ENCODE measurements around the gene UQCC5.
"Not testable (repeated sequence)": the region's sequence is repeated elsewhere in the genome, so short reads cannot be mapped to it uniquely, and the experiment has no call there.

The UQCC5 gene

GRCh38 chr3:52523386-52524257 lies 12.8 kb upstream of the UQCC5 start:
- no peak for DNase-seq (ENCODE audit: low spot score)

DNA sequence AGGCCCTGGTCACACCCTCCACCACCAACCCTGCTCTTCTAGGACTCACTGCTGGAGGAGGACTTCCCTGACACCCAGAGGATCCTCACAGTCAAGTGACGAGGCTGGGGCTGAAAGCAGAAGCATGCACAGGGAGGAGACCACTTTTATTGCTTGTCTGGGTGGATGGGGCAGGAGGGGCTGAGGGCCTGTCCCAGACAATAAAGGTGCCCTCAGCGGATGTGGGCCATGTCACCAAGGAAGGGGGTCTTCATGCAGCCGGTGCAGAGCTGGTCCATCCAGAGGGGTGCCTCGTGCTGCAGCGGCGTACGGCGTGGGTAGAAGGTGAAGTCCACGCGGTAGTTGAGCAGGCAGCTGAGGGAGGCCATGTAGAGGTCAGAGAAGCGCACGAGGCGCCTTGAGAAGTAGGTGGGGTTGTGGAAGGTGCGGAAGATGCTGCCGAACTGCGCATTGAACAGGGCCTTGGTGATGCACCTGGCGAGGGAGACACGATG lies 12.1 kb upstream of the UQCC5 start:
- DNase-seq (ENCODE audit: low spot score): no peak

- DNase-seq (ENCODE audit: low spot score): no peak
Measured at GRCh38 chr3:52524752-52525679, 11.4 kb upstream of the UQCC5 start.

DNA sequence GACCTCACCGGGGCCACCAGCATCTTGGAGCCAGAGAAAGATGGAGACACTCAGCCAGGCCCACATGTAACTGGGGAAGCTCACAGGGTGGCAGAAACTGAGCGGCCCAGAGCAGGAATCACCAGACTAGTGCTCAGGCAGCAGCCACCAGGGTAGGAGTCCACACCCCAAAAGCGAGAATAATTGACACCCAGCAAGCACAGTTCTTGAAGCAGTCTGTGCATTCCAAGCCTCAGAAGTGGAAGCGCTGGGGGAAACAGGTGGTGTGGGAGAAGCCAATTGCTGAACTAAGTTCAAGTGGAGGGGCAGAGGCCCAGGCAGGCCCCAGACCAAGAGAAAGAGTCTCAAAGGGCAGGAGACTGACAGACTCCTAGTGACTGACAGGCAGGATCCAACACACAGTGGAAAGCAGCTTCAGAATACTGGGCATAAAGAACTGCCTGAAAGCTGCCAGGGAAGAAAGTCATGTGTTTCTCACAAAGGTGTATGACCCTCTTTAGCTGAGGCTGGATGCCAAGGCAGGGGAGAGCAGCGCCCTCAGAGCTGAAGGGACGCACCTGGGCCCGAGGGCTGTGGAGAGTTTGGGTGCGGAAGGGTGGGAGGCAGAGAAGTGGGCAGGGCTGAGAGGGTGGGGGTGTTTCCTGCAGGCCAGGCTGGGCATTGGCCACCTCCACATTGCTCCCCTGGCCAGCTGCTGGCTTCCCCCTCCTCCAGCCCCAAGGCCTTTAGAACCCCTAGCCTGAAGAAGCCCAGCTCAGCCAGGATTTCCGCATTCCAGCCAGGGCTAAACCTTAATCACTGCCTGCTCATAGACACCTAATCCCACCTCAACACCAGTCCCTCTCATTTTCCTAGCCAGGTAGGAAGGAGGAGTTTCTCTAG lies 10.5 kb upstream of the UQCC5 start:
- no peak for DNase-seq (ENCODE audit: low spot score)

DNA sequence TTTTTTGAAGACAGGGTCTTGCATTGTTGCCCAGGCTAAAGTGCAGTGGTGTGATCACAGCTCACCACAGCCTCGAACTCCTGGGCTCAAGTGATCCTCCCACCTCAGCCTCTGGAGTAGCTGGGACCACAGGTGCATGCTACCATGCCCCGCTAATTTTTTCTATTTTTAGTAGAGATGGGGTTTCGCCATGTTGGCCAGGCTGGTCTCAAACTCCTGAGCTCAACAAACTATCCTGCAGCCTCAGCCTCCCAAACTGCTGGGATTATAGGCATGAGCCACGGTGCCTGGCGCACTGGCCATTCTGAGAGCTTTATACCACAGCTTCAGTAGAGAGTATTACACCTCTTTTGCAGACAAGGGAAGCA lies 9.8 kb upstream of the UQCC5 start:
- not testable (repeated sequence) for DNase-seq (ENCODE audit: low spot score)

DNA sequence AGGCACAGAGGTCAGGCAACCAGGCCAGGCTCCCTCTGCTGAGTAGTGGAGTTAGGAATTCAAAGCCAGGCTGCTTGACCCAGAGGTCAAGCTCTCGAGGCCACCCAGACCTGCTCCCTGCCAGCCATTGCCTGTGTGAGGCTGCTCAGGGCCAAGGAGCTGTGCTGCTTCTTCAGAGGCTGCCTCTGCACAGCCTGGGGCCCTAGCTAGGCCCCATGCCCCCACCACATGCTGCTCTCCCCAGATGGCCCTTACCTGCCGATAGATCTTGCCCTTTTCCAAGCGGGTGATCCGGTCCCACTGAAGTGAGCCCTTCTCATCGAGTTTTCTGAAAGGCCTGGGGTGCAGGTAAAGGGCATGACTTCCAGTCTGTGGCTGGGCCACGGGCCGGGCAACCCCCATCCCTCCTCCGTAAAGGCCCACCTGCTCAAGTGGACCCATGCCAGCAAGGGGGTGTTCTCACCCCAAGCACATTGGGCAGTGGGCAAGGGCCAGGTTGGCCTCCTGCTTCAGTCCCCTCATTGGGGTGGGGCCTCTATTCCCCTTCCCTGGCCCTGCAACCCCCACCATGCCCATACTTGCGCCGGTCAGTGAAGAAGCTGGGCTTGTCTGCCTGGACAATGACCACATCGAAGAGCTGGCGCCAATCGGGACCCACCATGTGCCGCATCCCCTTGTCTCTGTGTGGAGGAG lies 9.2 kb upstream of the UQCC5 start:
- DNase-seq (ENCODE audit: low spot score): no peak

DNA sequence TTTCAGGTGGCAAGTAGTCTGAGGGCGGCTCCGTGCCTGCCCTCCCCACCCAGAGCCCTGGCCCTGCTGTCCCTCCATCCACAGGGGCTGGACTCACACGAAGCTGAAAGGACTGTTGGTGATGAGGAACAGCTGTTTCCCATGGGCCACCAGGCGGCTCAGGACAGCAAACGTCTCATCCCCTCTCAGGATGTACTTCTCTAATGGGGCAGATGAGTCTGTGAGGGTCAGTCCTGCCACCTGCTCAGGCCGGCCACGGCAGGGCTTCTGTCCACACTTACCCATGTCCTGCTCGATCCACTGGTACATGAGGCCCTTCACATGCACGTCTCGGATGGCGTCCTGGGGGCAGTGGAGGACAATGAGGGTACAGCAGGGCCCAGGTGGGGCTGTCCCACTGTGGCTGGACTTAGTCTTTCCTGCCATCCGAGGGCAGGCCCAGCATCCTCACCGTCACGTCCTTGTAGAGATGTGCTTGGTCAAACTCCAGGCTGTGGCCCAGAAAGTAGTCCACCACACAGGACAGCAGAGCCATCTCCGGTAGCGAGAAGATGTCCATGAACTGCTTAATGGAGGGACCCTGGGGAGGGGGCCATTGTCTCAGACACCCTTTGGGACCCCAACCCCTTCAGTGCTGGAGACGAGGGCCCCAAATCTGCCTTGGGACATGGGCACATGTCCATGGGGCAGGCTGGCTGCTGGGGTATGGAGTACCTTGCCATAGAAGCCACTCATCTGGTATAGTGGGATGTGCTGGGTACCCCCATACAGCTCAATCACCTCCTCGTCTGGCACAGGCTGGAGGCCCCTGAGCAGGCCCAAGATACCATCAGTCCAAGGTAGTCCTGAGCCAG lies 8.4 kb upstream of the UQCC5 start:
- DNase-seq (ENCODE audit: low spot score): no peak

DNA sequence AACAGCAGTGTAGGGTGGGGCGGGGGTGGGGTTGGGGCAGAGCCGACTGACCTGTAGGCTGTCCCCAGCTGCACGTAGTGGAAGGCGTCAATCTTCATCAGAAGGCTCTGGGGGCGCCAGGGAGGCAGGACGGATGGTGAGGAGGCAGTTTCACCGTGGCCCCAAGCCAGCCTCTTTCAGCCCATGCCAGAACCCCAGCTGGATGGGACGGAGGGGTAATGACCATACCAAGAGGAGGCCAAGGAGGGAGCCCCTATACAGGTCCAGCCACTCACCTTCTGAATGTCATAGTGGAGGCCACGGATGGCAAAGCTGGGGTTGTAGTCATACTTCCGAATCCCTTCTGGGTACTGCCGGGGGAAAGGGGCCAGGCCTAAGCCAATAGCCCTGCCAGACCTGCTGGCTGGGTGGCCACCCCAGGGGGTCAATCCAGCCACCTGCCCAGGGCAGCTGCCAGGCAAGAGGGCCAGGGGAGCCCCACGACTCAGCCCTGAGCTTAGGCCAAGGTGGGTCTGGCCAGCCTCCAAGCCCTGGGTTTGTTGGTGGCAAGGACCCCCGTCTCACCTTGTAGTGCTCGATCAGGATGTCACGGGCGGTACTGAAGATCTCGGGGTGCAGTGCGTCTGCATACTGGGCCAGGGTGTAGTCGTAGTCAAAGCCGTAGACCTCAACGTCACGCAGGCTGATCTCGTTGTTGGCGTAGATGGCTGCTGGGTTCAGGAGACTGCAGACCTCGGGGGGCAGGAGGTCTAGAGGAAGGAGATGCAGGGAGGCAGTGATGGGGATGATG lies 7.6 kb upstream of the UQCC5 start:
- DNase-seq (ENCODE audit: low spot score): no peak

GRCh38 chr3:52529376-52530333 lies 6.8 kb upstream of the UQCC5 start:
- DNase-seq (ENCODE audit: low spot score): no peak

DNA sequence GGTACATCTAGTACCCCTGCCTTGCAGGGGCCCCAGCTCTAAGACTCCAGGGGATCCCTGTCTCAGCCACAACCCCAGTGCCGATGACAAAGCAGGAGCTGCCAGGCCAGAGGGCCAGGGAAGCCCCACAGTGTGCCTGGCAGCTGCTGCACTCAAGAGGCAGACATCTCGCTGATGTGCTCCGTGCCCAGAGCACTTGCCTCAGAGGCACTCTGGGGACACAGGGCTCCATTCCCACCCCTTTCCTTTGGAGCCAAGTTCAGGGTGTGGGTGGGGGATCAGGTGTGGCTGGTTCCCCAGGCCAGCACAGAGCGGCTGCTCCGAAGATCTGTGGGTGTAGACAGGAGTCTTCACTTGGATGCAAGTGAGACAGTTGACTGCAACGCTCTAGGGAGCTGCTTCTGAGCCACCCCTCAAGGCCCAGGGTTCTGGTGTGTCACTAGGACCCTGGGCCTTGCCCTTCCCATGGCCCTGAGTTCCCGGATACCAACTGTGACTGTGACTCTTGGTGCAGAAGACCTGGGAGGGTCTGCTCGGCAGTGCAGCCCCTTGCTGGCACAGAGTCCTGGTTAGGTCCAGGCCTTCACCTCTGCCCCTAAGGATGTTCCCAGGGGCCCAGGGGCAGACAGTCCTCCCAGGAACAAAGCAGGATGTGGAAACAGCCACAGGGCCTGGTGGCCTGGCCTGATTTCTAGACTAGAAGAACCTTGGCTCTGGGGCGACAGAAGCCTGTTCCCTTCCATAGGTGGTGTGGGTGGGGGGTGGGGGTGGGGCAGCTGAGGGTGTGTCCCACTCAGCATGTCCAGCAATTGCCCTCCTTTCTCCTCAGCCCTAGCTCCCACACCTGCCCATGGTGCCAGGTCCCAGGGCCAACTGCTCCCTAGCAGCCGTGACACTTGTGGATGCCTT lies 5.2 kb upstream of the UQCC5 start:
- DNase-seq (ENCODE audit: low spot score): no peak

DNA sequence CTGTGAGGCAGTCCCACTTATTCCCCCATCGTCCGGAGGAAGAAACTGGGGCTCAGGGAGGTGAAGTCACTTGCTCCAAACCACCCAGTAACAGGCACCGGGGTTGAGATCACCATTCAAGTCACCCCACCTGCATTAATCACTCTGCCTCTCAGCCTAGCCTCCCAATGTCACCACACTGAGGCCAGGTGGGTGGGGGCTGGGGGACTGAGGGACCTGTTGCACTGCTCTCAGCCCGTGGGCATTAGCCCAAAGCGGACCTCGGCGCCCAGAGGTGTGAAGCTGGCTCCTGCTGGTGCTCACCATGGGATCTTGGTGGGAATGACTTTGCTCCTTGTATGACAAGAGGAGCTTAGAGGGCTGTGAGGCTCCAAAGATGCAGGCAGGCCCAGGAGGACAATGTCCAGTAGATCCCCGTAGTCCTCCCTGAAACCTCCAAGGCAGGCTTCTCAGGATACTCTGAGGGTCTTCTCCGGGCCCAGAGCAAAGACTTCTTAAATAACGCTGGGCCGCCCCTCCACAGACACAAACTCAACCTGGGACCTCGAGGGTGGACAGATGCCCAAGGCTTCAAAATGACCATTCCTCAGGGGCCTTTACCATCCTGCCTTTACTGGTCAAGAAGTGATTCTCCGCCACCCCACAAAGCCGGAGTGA lies 4.4 kb upstream of the UQCC5 start:
- no peak for DNase-seq (ENCODE audit: low spot score)

GRCh38 chr3:52532517-52532837 lies 3.9 kb upstream of the UQCC5 start:
- peak; percentile 15 for DNase-seq (ENCODE audit: low spot score)

DNA sequence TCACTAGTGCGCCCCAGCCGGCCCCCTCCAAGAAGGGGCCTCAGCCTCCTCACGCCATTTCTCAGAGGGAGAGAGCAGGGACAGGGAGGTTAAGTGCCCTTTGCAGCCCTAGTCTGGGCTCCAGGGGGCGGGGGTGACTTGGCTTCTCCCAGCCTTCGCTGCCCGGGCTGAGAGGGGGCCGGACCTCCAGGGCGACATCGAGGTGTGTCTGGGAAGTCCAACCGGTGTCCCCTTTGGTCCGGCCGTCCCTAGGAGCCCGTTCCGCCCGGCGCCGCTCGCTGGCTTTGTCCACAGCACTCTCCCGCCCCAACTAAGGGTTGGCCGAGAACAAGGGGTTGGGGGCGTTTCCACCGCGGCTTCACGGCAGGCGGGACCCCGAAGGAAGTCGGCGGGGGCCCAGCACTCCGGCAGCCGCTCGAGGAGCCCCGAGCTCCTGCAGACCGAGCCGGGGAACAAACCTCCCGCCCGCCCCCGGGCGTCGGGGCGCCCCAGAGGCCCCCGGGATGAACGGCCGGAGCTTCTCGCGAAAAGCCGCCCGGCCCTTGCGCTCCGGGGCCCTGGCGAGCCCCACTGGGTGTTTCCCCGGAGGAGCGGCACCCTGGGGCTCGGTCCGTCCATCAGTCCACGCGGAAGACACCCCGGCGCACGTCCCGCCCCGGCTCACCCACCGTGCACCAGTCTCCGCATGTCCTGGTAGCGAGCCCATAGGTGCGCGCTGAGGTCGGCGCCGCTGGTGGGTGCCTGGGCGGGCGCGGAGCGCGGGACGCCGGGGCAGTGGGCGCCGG lies 3.4 kb upstream of the UQCC5 start:
- DNase-seq (ENCODE audit: low spot score): peak; percentile 39

DNA sequence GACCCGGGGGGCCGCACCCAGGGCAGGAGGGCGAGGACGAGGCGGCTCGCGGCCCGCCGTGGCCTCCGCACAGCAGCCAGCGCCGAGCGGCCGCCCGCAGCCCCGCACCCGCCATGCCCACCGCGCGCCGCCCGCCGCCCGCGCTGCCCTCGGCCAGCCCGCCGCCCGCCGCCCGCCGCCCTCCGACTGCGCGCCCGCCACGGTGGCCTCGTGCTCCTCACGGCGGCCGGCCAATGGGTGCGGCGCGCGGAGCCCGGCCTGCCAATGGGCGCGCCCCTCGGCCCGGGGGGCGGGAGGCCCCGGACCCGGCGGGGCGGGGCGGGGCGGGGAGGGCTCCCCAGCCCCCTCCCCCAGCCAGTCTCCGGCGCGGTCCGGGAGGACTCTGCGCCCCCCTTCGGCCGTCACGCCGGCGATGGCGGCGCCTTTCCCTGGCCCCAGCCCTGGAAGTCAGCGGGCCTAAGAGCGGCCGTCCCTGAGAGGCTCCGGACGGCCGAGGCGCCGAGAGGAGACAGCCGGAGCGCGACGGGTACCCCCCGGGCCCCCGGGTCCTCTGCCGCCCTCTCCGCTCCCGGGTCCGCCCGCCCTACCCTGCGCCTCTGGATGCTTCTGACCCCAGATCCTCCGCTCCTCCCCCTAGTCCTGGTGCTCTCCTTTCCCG lies 2.7 kb upstream of the UQCC5 start, which contains the start of gene NT5DC2:
Gene NT5DC2 (minus strand): TSS at position 235 of the 658 bp plus-strand sequence. CDS start 120 bp downstream, at position 115.
- DNase-seq (ENCODE audit: low spot score): peak; percentile 96

Measured in AG20443 (cell line).